GM23338 (cell line): ENCODE data around the gene BANP.

ENCODE experiments used
- EZH2 ChIP-seq: fragments of 200-600 bp; sonication (generic); IDR thresholded peaks from one replicate; pipeline ENCODE4 v1.8.0; 2017; ENCODE audit warnings: antibody characterized with exemption, mild to moderate bottlenecking, low read depth; ENCODE audit not compliant: unreplicated experiment
- POLR2AphosphoS5 ChIP-seq: IDR thresholded peaks from 2 replicates; pipeline ENCODE4 v1.6.1; 2016; ENCODE audit warnings: antibody characterized with exemption, low read depth
- ZNF331 ChIP-seq: fragments of 250-450 bp; sonication (Bioruptor Pico); IDR thresholded peaks from 2 replicates; pipeline ENCODE4 v1.5.0; 2020; ENCODE audit warnings: low read depth, mild to moderate bottlenecking, moderate library complexity
- TF ChIP-seq, protein P1 (sequence below), 2 experiments: fragments of 200-600 bp in 1 of 2; sonication (generic) in 1 of 2; conservative IDR thresholded peaks; 2 replicates each; pipeline versions ENCODE4 v1.5.1 to v1.6.1; 2016 to 2017; ENCODE audit warnings: antibody characterized with exemption in 2 of 2, low read depth in 2 of 2, mild to moderate bottlenecking in 2 of 2, moderate library complexity in 1 of 2

- TF ChIP-seq POLR2AphosphoS5 (no peak), ZNF331 (no peak), EZH2 (no peak)
- TF ChIP-seq, protein P1, sequence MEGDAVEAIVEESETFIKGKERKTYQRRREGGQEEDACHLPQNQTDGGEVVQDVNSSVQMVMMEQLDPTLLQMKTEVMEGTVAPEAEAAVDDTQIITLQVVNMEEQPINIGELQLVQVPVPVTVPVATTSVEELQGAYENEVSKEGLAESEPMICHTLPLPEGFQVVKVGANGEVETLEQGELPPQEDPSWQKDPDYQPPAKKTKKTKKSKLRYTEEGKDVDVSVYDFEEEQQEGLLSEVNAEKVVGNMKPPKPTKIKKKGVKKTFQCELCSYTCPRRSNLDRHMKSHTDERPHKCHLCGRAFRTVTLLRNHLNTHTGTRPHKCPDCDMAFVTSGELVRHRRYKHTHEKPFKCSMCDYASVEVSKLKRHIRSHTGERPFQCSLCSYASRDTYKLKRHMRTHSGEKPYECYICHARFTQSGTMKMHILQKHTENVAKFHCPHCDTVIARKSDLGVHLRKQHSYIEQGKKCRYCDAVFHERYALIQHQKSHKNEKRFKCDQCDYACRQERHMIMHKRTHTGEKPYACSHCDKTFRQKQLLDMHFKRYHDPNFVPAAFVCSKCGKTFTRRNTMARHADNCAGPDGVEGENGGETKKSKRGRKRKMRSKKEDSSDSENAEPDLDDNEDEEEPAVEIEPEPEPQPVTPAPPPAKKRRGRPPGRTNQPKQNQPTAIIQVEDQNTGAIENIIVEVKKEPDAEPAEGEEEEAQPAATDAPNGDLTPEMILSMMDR (conservative IDR thresholded peaks at IDR 0.05; ENCODE audit: low read depth in 2 of 2), result peak in 1 of 2 experiments; percentile 20; a peak in 1 of 4 replicates
Measured at GRCh38 chr16:88035292-88035691, 84.1 kb downstream of the BANP start.
